ENCODE results near the gene GNG12. TPM values are rescaled to one million over a fixed set of nuclear protein-coding genes. Genes with fewer than 3 reads are reported as not detected.

Gene GNG12
- polyA plus RNA-seq, 3 donors, result 86.9 to 88.6 (median 88.1) TPM

DNA sequence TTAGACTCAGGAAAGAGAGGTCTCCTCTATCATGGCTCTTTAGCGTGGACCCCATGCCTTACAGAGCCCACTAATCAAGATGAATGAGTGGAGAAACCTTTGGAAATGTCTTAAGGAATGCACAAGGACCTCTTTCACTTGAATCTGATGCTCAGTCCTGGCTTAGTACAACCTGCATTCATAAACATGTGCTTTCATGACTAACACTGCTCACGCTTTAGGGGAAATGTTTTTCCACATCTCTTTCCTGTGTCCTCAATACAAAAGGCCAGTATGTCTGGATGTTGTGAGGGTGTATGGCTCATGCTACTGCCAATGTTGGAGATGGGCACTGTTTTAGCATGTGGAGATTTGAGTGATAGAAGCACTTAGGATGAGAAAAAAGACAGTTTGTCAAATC lies 14.2 kb upstream of the GNG12 start:
- DNase-seq, result no peak

DNA sequence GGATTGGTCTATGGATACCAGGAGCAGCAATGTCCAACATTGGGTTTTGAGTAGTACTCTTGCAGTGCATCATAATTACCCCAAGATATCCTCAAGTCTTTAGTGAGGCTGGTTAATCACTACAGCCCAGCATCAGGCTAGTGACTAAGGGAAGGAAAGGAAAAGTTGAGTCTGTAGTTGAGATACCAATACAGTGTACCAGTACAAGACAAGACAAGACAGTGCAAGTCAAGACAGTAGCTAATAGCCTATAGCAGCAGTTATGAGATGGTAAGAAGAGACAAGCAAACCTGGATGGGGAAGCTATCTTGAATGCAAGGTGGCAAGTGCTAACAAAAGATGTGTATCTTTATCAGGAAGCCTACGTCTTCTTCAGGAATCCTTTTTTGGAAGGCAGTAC lies 13.3 kb upstream of the GNG12 start:
- no peak for DNase-seq

DNA sequence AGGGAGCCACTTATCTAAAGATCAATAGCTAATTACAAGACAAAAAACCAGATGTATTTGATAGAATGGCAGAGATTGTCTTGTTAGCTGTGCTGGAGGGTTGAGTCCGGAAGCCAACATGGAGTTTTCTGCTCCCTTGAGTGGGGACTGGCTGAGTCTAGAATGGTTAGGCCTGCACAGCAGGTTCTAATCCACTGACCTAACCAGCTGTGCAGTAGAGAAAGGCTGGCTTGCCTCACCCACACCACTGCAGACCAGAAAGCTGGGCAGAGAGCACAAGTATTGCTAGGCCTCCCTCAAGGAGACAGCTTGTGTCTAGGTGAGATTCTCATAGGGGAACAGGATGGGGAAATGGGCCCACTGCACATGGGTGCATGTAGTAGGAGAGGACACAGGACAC lies 11.7 kb upstream of the GNG12 start:
- DNase-seq, result no peak

DNA sequence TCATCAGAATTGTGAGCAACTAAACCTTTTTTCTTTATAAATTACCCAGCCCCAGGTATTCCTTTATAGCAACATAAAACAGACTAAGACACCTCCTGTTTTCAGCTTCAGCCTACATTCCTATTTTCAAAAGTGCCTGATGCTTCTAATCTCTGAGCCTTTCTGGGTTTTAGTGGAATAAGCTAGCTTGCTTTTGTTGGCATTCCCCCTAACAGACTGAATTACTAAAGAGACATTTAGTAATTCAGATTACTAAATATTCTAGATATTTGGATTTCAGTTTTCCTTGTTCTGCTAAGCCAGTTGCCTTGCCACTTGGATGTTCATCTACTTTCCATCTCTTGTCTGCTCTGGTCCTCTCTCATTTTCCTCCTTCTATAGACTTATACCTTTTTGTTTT lies 10.5 kb upstream of the GNG12 start:
- no peak for DNase-seq

DNA sequence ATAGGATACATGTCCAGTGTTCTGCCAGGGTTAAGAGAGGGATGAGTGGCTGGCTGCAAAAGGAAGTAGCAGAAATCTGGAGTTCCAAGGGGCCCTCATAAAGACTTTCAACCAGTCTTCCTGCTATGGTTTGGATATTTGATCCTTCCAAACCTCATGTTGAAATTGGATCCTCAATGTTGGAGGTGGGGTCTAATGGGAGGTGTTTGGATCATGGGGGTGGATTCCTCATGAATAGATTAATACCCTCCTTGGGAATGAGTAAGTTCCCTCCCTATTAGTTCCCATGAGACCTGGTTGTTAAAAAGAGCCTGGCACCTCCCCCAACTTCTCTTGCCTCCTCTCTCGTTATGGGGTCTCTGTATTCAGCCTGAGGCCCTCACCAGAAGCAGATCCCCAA lies 10.1 kb upstream of the GNG12 start:
- DNase-seq, result no peak

DNA sequence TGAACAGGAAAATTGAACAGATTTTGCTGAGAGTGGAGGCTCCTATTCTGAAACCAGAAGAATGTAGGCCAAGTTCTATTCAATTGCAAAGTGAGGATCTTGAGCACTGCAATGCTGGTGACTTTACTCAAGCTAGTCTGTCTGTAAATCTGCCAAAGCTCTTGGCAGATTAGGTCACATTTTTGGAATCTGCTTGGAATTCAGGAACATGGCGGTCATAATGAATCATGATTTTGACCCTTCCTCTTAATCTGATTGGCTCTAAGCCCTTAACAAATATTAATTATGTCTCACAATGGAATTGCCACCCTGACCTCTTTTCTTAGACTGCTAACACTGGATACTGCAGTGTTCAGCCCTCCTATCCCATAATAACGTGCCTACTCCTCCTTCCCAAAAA lies 7.2 kb upstream of the GNG12 start:
- DNase-seq, result peak; percentile 45

DNA sequence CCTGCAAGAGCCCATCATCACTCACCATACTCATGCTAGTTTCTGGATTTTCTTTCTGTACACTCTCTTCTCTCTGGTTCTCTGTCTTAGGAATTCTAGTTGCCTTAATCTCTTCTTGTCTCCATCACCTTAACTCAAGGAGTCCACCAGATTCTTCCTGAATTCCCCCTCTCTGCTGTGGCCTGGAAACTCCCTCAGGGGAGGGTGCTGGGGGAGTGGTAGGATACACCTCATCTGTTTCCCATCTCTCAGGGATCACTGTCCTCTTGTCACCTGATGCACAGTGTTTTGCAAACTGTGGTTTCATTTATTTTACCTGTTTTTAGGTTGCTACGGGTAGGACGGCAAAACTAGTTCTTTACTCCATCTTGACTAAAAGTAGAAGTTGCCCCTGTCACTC lies 6.6 kb upstream of the GNG12 start:
- DNase-seq, result no peak

DNA sequence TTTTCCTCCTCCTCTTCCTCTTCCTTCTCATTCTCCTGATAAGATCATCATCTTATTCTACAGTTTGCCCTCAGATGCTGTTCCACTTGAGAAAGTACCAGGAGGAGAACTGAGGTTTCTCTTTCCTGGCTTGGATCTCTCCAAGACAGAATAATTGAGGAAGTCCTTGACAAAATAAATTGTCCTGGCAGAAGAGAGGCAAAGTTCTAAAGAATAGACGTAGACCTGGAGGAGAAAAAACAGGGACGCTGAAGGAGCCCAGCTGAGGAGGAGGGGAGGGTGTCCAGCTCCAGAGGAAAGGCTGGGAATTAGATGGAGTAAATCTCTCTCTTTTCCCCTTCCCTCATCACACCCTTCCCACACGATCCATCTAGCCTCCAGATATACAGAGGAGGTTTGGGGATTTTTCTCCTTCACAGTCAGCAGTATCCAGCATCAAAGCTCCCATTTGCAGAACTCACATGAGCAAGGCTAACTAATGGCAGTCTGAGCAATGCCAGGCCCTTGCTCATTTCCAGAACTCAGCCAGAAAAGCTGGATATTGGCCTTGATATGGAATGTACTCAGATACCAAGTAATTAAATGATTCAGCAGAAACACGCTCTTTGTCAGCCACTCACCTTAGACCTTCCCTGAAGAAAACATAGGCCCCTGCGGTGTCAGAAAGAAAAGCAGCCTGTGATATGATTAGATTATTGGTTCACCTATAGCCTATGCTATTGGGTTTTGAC lies 5.1 kb upstream of the GNG12 start:
- no peak for DNase-seq

DNA sequence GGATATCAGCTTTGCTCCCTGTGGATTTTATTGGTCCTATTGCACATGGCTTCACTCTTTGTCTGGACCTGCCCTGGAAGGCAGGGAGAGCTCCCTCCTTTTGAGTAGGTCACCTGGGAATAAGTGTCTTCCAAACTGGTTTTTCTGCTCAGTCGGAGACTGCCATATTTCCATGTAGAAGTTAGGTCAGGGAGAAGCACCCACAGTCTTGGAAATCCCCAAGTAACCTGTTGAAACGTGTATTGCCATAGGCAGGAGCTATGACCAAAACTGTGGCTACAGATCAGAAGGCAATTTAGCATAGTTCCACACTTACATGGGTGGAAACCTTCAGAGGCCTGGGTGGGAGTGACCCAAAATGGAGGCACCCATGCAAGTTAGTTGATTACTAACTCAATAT lies 3.5 kb upstream of the GNG12 start:
- no peak for DNase-seq

DNA sequence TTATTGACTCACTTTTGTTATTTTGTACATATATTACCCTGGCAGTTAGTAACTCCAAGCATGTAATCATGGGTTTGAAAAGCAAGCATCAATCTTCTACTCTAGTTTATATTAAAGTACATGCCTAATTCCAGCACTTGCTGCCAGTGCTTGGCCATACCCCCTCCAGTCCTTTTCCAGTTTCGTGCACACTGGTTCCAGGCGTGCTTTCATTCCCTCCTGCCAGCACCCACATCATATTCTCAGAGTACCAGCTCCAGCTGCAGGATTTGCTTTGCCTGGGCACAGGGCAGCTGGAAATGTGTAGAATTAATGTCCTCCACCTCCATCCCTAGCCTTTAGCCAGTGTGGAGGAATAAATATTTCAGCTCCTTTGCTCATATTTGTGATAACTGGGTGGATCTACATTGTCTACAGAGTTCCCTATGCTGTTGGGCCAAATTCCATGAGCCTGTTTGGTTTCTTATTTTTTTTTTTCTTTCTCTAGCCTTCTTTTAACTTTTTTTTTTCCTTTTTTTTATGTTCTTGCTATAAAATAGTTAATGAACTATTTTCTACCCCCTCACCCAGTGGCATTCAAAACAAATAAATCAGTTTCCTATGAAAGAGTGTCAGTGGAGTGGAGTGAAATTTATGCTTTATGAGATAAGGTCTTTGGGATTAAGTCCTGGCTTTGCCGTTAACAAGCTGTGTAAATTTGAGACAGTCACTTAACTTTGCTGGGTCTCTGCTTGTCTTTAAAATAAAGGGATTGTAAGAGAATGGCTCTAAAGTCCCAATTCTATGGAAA lies 2.6 kb upstream of the GNG12 start:
- DNase-seq, result no peak

DNA sequence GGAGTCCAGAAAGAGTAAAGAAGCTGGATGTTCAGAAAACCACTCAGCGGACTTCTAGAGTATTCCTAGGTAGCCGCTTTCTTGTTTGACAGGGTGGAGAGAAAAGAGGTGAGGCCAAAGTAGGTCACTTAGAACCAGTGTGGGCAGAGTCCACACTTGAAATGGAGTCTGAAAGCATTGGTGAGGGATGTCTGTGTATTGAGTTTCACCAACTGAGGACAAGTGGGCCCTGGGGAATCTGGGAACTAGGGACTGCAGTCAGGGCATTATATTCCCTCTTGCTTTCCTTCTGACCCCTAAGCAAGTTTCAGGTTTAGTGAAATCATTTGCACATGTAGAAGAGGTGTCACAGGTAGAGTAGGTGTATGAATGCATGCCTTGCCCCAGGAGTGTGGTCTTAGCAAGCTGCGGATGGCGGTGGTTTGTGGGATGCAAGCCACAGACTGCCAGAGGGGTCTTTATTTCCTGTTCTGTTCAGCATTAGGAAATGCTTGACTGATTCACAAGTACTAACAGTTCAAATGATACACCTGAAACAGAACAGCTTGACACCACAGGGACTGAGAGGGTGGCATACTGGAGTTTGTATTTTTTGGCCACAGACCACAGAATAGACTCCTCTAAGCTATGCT lies 1.1 kb upstream of the GNG12 start:
- DNase-seq, result no peak

DNA sequence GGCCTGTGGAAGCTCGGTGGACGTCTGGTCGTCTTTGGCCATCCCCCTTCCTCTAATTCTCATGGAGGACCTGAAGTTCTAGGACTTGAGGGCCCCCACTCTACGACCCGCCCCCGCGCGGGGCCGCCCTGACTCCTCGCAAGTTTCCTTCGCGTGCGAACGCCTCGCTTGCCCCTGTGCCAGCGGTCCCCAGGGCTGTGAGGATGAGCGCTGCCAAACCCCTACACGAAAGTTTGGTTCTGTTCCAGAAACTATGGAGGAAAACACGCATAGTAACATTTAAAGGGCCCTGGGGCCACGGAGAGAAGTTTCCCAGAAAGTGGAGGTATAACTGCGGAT lies 304 bp upstream of the GNG12 start:
- no peak for DNase-seq

DNA sequence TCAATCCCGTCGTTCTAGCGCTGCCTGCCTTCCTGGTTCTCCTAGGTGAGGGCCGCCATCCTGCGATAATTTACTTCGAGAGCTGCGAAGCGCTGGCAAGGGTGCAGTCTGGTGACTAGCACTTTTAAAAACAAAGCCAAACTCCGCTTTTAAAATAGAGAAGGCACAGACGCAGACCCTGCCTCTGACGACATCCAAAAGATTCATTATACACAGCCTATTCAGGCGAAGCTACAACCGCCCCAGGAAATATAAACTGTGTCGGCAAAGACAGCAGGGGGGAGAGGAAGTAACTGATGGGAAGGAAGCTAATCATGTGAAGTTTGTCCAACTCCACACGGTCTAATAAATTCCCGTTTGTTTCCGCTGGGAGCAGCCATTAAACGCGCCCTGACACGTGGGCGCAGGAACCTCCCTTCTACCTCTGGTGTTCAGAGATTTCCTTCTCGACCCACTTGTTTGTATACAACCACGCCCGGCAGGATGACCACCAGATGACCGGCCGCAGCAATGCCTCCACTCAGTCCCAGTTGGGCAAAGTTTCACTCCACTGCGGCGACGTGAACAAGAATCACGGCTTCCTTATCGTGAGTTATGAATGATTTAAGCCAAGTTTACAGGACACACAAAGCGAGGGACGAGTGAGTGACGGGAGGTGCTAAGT lies 1.3 kb downstream of the GNG12 start:
- peak; percentile 73 for DNase-seq

DNA sequence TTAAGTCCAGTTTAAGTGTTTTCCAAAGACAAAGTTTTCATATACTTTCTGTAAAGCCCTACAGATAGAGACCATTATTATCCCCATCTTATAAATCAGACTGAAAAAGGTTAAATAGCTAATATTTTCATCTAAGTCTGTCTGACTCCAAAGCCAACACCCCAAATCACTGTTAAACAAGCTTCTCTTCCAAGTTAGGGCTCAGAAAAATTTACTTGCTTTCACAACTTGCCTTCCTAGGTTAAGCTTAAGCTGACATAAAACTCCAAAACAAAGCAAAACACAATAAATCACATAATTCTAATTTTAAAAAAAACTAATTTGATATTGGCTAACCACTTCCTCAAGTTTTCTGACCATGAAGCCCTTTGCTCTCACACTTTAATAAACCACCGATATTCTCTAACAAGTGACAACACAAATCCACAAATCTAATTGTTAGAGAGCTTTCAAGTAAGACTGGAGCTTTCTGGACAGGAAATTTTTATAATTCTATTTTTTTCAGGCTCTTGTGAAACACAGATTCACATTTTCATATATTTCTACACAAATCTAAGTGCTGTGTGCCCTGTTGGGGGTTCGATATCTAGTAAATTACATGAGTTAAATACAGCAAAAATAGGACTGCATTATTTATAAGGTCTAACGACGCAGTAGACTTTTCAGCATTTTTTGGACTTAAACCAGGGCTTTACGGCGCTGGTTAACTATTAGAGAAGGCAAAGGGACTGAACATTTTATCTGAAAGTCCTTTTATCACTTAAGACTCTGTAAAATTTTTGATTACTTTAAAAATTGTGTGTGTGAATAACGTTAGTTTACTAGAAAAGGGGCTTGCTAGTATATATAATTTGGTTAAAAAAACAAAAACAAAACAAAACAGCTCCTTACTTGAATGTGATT lies 2.1 kb downstream of the GNG12 start:
- peak; percentile 41 for DNase-seq

DNA sequence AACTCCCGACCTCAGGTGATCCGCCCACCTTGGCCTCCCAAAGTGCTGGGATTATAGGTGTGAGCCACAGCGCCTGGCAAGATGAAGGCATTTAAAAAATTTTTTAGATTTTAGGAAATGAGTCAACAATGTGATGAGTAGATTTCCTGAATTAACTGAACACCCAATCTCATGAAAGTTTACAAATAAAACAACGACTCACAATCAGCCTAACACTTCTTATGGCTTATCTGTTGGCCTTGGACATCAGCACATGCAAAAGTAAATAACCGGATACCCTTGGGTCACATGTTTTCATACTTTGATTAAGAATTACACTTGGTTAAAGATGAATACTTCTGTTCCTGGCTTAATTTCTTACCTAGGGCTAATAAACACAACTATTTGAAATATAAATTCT lies 3.0 kb downstream of the GNG12 start:
- DNase-seq, result no peak

DNA sequence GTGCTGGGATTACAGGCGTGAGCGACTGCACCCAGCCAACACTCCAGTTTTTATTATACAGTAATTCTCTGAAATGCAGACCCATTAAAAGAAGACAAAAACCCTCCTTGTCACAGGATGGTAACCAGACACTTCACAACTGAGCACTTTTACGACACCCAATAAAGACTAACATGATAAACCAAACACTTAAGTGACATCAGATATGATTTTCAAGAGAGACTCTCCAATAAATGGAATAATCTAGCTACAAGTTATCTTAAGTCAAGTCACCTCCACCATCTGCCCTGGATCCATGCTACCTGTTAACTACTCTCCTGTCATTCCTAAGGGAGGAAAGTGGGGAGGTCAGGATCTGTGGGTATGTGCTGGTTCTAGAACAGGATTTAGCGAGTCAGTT lies 5.6 kb downstream of the GNG12 start:
- no peak for DNase-seq

DNA sequence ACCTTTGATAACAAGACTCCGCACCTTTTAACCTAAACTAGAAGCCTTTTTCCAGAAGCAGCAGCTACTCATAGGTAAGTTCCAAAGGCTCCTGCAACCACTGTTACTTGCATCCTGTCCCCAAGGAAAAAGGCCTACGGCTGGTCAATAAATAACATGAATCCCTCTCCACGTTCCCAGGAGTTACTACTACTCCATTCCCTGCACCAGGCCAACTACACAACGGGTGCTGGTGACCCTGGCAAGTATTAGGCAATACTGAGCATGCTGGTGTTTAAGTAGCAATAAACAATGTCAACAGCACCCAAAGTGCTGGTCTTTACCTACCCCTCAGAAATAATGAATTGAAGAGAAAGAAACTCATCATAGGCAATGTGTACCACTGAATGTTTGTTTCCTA lies 7.7 kb downstream of the GNG12 start:
- no peak for DNase-seq

DNA sequence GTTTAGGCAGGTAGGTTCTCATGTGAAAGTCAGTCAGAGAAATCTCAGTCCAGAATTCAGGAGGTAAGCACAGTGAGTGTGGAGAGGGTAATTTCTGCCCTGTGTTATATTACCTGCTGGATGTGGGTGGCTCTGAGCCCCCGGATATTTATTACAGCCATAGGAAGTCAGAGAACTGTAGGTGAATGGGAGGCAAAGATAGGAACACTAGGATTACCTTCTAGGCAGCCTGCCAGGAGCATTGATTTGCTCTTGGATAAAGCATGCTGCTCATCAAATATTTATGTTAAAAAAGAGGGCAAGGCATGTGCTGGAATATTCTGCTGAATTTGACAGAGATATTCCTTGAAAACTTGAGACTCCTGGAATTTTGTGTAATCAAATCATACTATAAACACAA lies 8.5 kb downstream of the GNG12 start:
- no peak for DNase-seq

DNA sequence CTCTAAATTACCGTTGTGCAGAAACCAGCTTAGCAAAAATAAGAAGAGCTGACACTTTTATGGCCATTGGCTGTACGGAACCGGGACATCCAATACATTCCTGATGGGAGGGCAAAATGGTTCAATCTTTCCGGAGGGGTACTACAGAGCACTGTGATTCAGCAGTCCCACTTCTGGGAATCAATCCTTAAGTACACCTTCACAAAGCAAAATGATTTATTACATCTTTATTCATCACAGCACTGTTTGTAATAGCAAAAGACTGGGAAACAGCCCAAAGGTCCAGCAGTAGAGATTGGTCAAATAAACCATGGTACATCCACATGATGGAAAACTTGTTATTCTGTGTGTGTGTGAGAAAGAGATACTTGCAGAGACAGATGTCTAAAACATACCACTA lies 9.7 kb downstream of the GNG12 start:
- no peak for DNase-seq

DNA sequence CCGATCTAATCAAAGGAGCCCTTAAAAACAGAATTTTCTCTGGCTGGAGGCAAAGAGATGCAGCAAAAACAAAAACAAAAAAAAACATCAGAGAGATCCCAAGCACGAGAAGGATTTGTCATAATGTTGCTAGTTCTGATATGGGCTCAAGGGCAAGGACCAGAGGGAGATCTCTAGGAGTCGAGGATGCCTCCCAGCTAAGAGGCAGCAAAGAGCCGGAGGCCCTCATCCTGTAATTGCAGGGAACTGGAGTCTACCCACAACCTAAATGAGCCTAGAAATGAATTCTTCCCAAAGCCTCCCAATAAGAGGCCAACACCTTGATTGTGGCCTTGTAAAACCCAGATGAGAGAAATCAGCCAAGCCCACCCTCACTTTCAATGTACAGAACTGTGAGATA lies 12.0 kb downstream of the GNG12 start:
- DNase-seq, result no peak

DNA sequence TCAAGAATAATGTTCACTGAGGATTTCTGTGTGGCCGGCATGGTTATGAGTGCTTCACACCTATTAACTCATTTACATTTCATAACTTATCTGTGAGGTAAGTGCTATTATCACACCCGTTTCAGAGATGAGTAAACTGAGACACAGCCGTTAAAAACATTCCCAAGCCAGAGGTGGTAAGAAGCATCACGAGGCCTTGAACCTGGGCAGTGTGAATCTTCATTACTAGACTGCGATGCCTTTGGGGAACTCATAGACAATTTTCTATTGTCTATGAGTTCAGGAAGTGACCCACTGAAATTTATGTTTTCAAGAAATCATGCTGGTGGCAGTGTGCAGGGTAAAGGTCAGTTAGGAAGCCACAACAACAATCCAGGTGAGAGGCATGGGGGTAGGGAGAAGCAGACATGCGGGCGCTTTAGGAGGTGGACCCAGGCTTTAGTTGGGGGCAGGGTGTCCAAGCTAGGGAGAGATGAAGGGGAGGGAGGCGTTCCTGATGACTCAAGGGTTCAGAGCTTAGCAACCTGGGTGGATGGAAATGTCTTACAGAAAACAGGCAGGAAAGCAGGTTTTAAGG lies 14.5 kb downstream of the GNG12 start:
- DNase-seq, result no peak
